Germinal center (tissue), 1 donor: ENCODE data around the gene ZBTB2.
"Not testable (repeated sequence)": the region's sequence is repeated elsewhere in the genome, so short reads cannot be mapped to it uniquely, and the experiment has no call there.

Experiments used
- DNase-seq: peaks from one replicate; pipeline ENCODE4 v3.0.0; 2012; ENCODE audit warnings: mixed read lengths, low spot score

ZBTB2 gene

GRCh38 chr6:151327101-151327500, 64.3 kb downstream of the ZBTB2 start:
- no peak for DNase-seq

DNA sequence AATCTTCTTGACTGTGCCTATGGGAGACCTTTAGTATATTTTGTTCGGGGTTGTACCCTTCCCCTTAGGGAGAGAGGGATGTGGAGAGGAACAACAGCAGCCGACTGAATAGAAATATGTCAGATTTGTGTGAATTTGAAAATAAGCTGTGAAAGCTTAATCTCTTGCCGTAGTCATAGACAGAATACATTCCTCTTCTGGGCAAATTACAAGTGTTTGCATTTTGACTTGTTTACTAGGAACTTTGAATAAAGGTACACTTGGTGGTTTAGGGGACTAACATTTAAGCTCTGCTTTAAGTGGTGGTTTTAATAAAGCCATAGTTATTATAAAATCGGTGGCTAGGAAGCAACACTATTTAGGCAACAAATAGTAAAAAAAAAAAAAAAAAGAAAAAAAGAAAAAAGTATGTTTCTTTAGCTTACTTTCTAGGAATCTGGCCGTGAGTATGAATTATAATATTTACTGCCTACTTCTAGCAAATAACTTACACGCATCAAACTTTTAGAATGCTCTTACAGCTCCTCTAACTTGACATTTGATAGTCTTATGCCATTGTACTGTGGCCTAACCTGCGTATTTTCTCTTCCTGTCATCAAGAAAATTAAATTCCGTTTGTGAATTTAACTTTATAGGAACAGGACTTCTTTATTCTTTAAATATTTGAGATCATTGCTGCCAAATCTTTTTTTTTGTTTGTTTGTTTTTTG, 65.1 kb downstream of the ZBTB2 start:
- DNase-seq, result no peak

DNA sequence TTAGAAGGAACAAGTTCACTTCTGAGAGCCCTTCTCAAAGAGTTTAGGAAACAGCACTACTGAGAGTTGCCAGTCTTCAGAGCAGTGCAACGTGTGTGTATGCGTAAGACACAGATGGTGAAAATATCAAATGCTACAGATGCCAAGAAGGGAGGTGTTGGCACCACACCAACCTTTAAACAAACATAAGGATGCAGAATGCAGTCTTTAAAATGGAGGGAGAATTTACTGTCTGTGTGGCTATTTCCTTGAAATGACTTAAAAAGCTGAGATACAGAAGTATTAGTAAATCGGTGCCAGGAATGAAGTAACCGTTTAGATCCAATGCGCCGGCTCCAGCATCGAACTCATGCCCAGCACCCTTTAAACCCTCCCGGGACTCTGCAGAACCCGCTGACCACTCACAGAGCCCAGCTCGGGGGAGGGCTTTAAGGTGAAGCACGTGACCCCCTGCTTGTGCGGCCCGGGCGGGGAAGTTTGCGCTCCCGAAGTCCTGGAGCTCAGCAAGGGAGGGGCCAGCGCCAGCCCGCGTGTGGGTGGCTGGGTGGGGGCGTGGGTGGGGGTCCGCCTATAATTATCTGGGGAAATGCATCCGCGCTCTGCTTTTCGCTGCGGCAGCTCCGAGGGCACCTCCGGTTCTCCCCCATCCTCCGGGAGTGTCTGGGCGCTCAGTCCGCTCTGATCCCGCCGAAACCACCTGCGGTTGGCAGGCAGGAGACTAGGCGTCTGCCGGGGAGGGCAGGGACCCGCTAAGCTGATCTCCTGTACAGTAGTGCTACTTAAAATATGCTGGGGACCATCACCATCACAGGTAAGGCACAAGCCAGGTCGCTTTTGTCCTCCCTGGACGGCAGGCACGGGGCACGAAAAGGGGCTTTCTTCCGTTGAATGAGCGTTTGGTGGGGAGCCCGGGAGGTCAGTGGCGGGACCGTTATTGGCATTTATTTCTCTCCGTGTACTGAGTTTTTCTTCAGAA, 66.0 kb downstream of the ZBTB2 start:
- DNase-seq, result no peak

- no peak for DNase-seq
Observed at GRCh38 chr6:151324488-151324825, 66.9 kb downstream of the ZBTB2 start.

GRCh38 chr6:151323791-151324487, 67.4 kb downstream of the ZBTB2 start:
- peak; percentile 66 for DNase-seq

GRCh38 chr6:151322570-151322969, 68.8 kb downstream of the ZBTB2 start:
- no peak for DNase-seq

GRCh38 chr6:151321438-151321837, 69.9 kb downstream of the ZBTB2 start:
- no peak for DNase-seq

GRCh38 chr6:151320140-151320539, 71.2 kb downstream of the ZBTB2 start:
- no peak for DNase-seq

DNA sequence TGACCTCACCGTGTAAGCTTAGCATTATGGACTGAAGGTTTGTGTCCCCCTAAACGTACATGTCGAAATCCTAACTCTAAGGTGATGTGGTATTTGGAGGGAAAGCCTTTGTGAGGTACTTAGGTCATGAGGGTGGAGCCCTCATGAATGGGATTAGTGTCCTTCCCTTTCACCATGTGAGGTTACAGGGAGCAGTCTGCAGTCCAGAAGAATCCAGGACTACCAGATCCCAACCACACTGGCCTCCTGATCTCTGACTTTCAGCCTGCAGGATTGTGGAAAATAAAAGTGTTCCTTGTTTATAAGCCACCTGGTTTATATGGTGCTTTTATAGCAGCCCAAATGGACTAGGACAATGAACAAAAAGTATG, 73.4 kb downstream of the ZBTB2 start:
- no peak for DNase-seq

DNA sequence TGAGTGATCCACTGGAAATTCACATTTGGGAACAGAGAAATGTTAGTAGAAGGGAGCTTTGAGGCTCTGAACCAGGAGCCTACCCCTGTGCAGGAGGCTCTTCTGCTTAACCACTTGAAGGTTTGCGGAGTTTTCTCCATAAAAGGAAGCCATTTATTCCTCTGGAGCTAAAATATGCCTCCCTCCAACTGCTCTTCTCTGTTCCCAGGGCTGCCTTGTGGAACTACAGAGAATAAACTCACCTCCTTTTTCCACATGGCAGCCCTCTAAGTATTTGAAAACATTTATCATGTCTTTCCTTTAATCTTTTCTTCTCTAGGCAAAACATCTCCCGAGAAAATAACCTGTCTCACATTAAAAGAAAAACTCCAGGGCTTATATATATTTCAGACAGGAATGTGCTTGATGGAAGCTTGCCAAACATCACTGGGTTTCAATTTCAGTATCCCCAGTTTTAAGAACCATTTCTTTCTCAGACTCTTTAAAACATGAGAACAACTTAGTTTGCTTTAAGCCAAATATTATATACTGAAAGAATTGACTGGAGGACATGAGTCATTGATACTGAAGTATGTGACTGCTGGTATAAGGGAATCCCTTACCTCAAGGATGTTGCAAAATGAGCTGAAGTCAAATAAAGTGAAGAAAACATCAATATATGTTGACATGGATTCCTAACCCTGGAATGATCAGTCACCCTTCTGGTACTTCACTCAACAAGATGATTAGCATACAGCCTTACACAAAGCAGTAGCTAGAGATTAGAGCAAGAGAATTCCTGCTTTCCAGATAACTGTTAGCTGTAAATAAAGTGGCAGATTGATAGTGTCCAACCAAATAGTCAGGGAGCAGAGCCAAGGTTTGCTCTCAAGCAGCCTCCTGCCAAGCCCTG, 74.0 kb downstream of the ZBTB2 start:
- DNase-seq, result no peak

DNA sequence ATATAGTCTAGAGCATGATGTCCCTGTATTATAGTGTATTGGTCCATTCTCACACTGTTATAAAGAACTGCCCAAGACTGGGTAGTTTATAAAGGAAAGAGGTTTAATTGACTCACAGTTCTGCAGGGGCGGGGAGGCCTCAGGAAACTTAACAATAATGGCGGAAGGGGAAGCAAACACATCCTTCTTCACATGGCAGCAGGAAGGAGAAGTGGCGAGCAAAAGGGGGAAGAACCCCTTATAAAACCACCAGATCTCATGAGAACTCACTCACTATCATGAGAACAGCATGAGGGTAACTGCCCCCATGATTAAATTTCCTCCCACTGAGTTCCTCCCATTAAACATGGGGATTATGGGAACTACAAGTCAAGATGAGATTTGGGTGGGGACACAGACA, 75.7 kb downstream of the ZBTB2 start:
- not testable (repeated sequence) for DNase-seq
